H9 (cell line): ENCODE results near the gene MICU2. TPM values are rescaled to one million over a fixed set of nuclear protein-coding genes. Genes with fewer than 3 reads are reported as not detected.

Experiments used
- DNase-seq: peaks from one replicate; pipeline ENCODE4 v3.0.0-alpha.2; 2017
- H2AFZ ChIP-seq: one replicate; pipeline ENCODE4 v1.6.1; 2013; ENCODE audit warnings: mild to moderate bottlenecking, low read length, control low read depth, moderate library complexity
- H2AK5ac ChIP-seq: 2 replicates; pipeline ENCODE4 v1.6.1; 2013; ENCODE audit warnings: low read length, control low read depth, mixed read lengths; ENCODE audit not compliant: insufficient read length
- H2BK120ac ChIP-seq: one replicate; pipeline ENCODE4 v1.6.1; 2013; ENCODE audit warnings: low read depth, mild to moderate bottlenecking, low read length, control low read depth, inconsistent platforms; ENCODE audit not compliant: poor library complexity, severe bottlenecking
- H2BK12ac ChIP-seq: 2 replicates; pipeline ENCODE4 v1.6.1; 2013; ENCODE audit warnings: low read length, control low read depth, mixed read lengths, low read depth; ENCODE audit not compliant: insufficient read length
- H2BK15ac ChIP-seq: 2 replicates; pipeline ENCODE4 v1.6.1; 2013; ENCODE audit warnings: low read depth, low read length, control low read depth
- H2BK20ac ChIP-seq: one replicate; pipeline ENCODE4 v1.6.1; 2013; ENCODE audit warnings: low read depth, mild to moderate bottlenecking, low read length, control low read depth, inconsistent platforms; ENCODE audit not compliant: poor library complexity, severe bottlenecking
- H2BK5ac ChIP-seq: 2 replicates; pipeline ENCODE4 v1.6.1; 2013; ENCODE audit warnings: low read length, control low read depth, mixed read lengths; ENCODE audit not compliant: insufficient read length
- H3K14ac ChIP-seq: 2 replicates; pipeline ENCODE4 v1.6.1; 2013; ENCODE audit warnings: low read length, control low read depth; ENCODE audit not compliant: insufficient read depth
- H3K18ac ChIP-seq: 2 replicates; pipeline ENCODE4 v1.6.1; 2013; ENCODE audit warnings: low read depth, mild to moderate bottlenecking, mixed read lengths, low read length, control low read depth; ENCODE audit not compliant: insufficient read length
- H3K23ac ChIP-seq: 2 replicates; pipeline ENCODE4 v1.6.1; 2013; ENCODE audit warnings: low read length, control low read depth, mixed read lengths, low read depth; ENCODE audit not compliant: insufficient read length
- H3K23me2 ChIP-seq: 2 replicates; pipeline ENCODE4 v1.6.1; 2013; ENCODE audit warnings: low read depth, mild to moderate bottlenecking, mixed read lengths, low read length, control low read depth; ENCODE audit not compliant: insufficient read length, poor library complexity, severe bottlenecking
- H3K27ac ChIP-seq: 2 replicates; pipeline ENCODE4 v1.5.1; 2013; ENCODE audit warnings: low read length, control low read depth, mixed read lengths, low read depth; ENCODE audit not compliant: insufficient read length
- H3K27me3 ChIP-seq: 2 replicates; pipeline ENCODE4 v1.6.1; 2013; ENCODE audit warnings: low read length, control low read depth, inconsistent platforms; ENCODE audit not compliant: insufficient read depth
- H3K4ac ChIP-seq: 2 replicates; pipeline ENCODE4 v1.6.1; 2013; ENCODE audit warnings: low read depth, mild to moderate bottlenecking, control low read depth, inconsistent platforms, low read length, moderate library complexity
- H3K4me1 ChIP-seq: 2 replicates; pipeline ENCODE4 v1.6.1; 2013; ENCODE audit warnings: low read length, control low read depth, inconsistent platforms; ENCODE audit not compliant: insufficient read depth
- H3K4me2 ChIP-seq: 2 replicates; pipeline ENCODE4 v1.6.1; 2013; ENCODE audit warnings: low read length, control low read depth, mixed read lengths; ENCODE audit not compliant: insufficient read length, insufficient read depth
- H3K56ac ChIP-seq: 2 replicates; pipeline ENCODE4 v1.6.1; 2013; ENCODE audit warnings: low read depth, mild to moderate bottlenecking, mixed read lengths, low read length, control low read depth; ENCODE audit not compliant: insufficient read length
- H3K79me1 ChIP-seq: 2 replicates; pipeline ENCODE4 v1.6.1; 2013; ENCODE audit warnings: low read depth, mild to moderate bottlenecking, moderate library complexity, low read length, control low read depth, inconsistent platforms; ENCODE audit not compliant: insufficient read depth, poor library complexity, severe bottlenecking
- H3K79me2 ChIP-seq: 2 replicates; pipeline ENCODE4 v1.6.1; 2013; ENCODE audit warnings: low read length, control low read depth, inconsistent platforms; ENCODE audit not compliant: insufficient read depth
- H3K9ac ChIP-seq: 2 replicates; pipeline ENCODE4 v1.6.1; 2013; ENCODE audit warnings: low read length, control low read depth, mixed read lengths; ENCODE audit not compliant: insufficient read length; ENCODE audit errors: extremely low read depth
- H3K9me3 ChIP-seq: one replicate; pipeline ENCODE4 v1.6.1; 2013; ENCODE audit warnings: low read depth, low read length, inconsistent platforms; ENCODE audit not compliant: control insufficient read depth
- H3T11ph ChIP-seq: one replicate; pipeline ENCODE4 v1.6.1; 2013; ENCODE audit warnings: mild to moderate bottlenecking, low read length, control low read depth, inconsistent platforms
- H4K20me1 ChIP-seq: one replicate; pipeline ENCODE4 v1.6.1; 2013; ENCODE audit not compliant: control insufficient read depth, insufficient read length, insufficient read depth
- H4K5ac ChIP-seq: 2 replicates; pipeline ENCODE4 v1.6.1; 2013; ENCODE audit warnings: low read depth, mild to moderate bottlenecking, mixed read lengths, low read length, control low read depth; ENCODE audit not compliant: insufficient read length
- H4K8ac ChIP-seq: replicated peaks from 2 replicates; pipeline ENCODE4 v1.6.1; 2013; ENCODE audit warnings: low read length, control low read depth, mixed read lengths, low read depth; ENCODE audit not compliant: insufficient read length
- H4K91ac ChIP-seq: 2 replicates; pipeline ENCODE4 v1.6.1; 2013; ENCODE audit warnings: low read depth, mild to moderate bottlenecking, moderate library complexity, mixed read lengths, low read length, control low read depth; ENCODE audit not compliant: insufficient read length
- H3K27ac Mint-ChIP-seq, 3 experiments: 2 replicates in 2 of 3; 3 replicates in 1 of 3; pipeline ENCODE4 v1.8.0; 2020 to 2021; ENCODE audit warnings: mixed read lengths in 3 of 3, mild to moderate bottlenecking in 1 of 3, moderate library complexity in 1 of 3
- H3K27me3 Mint-ChIP-seq: 2 replicates; pipeline ENCODE4 v1.8.0; 2021; ENCODE audit warnings: low read depth, mild to moderate bottlenecking, moderate library complexity, mixed read lengths
- H3K36me3 Mint-ChIP-seq, 3 experiments: 2 replicates in 2 of 3; 3 replicates in 1 of 3; pipeline ENCODE4 v1.8.0; 2020 to 2021; ENCODE audit warnings: low read depth in 3 of 3, mixed read lengths in 3 of 3; ENCODE audit not compliant: insufficient read depth in 1 of 3
- H3K4me1 Mint-ChIP-seq, 2 experiments: 2 replicates each; pipeline ENCODE4 v1.8.0; 2020; ENCODE audit warnings: mixed read lengths in 2 of 2
- H3K4me3 Mint-ChIP-seq, 2 experiments: 2 replicates in 1 of 2; 3 replicates in 1 of 2; pipeline ENCODE4 v1.8.0; 2020 to 2021; ENCODE audit warnings: mild to moderate bottlenecking in 2 of 2, mixed read lengths in 2 of 2, moderate library complexity in 1 of 2
- H3K9me3 Mint-ChIP-seq, 2 experiments: 2 replicates in 1 of 2; 3 replicates in 1 of 2; pipeline ENCODE4 v1.8.0; 2020; ENCODE audit warnings: mild to moderate bottlenecking in 2 of 2, mixed read lengths in 2 of 2, moderate library complexity in 1 of 2
- WGBS: extraction: QIAGEN DNeasy Blood & Tissue Kit; methylation state at CpG from one replicate; pipeline ENCODE4 v1.1.7; 2013; ENCODE audit warnings: missing lambda C conversion rate, low lambda C conversion rate, mixed read lengths; ENCODE audit not compliant: insufficient read length; ENCODE audit errors: extremely low coverage; 5-methylcytosine and 5-hydroxymethylcytosine counted together
- total RNA-seq: library from RNA; stranded (reverse); gene quantifications from 2 replicates; pipeline ENCODE4 v1.2.1, GENCODE V29; 2021
- TF ChIP-seq, protein P1 (sequence below): fragments of 200-600 bp; sonication (generic); conservative IDR thresholded peaks from 3 replicates; pipeline ENCODE4 v1.8.0; 2021; ENCODE audit warnings: antibody characterized with exemption, mild to moderate bottlenecking

MICU2 gene
- total RNA-seq, 1 experiment from 2014 or later, result 38.4 TPM

DNA sequence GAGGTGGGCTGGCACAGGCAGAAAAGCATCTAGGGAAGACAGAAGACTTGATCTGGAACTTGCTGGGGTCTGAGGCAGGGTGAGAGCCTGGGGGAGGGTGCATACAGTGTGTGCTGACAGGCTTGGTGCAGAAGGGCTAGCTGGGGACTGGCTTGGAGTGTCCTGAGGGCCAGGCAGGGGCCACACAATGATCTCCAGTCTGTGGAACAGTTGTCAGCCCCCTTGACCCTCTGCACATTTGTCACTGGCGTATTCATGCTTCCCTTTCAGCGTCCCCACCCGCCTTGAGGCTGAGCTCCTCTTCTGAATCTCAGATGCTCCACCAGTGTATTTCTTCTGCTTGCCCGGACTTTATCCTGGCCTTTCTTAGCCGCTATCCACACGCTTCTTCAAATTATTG is 2.8 kb upstream of the MICU2 start:
- Mint-ChIP-seq H3K36me3 (0 out of 7 replicates have a peak, but pooled peaks cover 0 to 2% (median 0%) of the 10 kb centered on the region in 3 experiments), H3K4me3 (no peak overlapping the region), H3K27me3 (peaks cover 31% of the 10 kb centered on the region), H3K4me1 (peaks cover 6 to 7% of the 10 kb centered on the region in 2 experiments), H3K27ac (no peak overlapping the region; a peak in 1 of 7 replicates), H3K9me3 (no peaks in the 10 kb centered on the region)
- Histone ChIP-seq H3K79me2 (no peaks in the 10 kb centered on the region), H3K79me1 (no peaks in the 10 kb centered on the region), H3K56ac (no peak overlapping the region), H3K23ac (no peak overlapping the region), H4K20me1 (no peaks in the 10 kb centered on the region), H3K9ac (no peak overlapping the region), H3K4ac (no peak overlapping the region), H3K9me3 (no peaks in the 10 kb centered on the region), H2AFZ (no peak overlapping the region), H3K18ac (no peak overlapping the region), H3K23me2 (no peaks in the 10 kb centered on the region), H3K14ac (no peak overlapping the region), H2BK5ac (no peak overlapping the region), H3K27ac (no peak overlapping the region), H3K4me1 (no peaks in the 10 kb centered on the region), H3K27me3 (no peaks in the 10 kb centered on the region), H4K91ac (no peak overlapping the region), H3T11ph (no peak overlapping the region), H3K4me2 (no peak overlapping the region), H2BK20ac (no peak overlapping the region), H4K5ac (no peak overlapping the region), H2BK120ac (no peak overlapping the region), H2BK12ac (no peak overlapping the region), H4K8ac (no peak overlapping the region), H2AK5ac (no peak overlapping the region), H2BK15ac (no peak overlapping the region)
- TF ChIP-seq, protein P1, sequence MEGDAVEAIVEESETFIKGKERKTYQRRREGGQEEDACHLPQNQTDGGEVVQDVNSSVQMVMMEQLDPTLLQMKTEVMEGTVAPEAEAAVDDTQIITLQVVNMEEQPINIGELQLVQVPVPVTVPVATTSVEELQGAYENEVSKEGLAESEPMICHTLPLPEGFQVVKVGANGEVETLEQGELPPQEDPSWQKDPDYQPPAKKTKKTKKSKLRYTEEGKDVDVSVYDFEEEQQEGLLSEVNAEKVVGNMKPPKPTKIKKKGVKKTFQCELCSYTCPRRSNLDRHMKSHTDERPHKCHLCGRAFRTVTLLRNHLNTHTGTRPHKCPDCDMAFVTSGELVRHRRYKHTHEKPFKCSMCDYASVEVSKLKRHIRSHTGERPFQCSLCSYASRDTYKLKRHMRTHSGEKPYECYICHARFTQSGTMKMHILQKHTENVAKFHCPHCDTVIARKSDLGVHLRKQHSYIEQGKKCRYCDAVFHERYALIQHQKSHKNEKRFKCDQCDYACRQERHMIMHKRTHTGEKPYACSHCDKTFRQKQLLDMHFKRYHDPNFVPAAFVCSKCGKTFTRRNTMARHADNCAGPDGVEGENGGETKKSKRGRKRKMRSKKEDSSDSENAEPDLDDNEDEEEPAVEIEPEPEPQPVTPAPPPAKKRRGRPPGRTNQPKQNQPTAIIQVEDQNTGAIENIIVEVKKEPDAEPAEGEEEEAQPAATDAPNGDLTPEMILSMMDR, result no peak
- no CpG with 5 or more reads among the region's 6 CpGs for WGBS
- DNase-seq, result no peak
